Effector CD4-positive, alpha-beta T cell (primary cell): Measurements from ENCODE around the gene GNB1.

Experiments used
- DNase-seq: peaks from one replicate; pipeline ENCODE4 v3.0.0-alpha.2; 2020

The GNB1 gene

DNA sequence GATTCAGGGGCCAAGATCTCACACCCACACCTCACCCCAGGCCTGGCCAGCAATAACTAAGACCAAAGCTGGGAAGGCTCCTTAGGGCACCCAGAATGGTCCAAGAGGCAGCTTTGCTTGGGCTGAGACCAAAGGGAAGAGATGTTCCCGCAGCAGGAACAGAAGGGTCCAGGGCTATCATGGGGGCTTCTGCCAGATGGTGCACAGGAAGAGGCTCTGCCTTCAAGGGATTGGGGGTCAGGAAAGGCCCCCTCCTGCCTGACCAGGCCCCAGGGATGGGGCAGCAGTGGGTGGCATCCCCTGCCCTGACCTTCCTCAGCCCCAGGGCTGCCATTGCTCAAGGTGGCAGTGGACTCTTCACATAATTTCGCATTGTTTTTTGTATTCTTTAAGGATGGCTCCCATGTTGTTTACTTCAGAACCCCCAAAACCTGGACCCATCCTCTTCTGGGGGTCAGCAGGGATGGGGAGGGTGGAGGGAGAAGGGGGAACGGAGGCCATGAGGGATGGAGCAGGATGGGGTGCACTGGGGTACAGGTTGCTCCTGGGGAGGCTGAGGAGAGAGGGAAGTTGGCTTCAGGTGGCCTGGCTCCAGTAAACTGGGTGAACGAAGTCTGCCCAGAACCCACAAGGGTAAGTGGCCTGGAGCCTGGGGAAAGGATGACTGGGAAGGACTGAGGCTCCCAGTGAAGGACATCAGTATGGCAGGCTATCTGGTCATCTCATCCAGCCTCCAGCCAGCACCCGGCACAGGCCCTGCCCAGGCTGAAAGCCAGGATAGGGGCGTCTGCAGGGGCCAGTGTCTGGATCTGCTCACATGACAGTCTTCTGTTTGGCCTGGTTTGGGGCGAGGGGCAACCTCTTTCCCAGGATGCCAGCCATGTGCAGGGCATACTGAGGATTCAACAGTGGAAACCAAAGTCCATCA is 110.0 kb downstream of the GNB1 start:
- DNase-seq: no peak

- DNase-seq: peak; percentile 36
Observed at GRCh38 chr1:1779691-1780597, 110.9 kb downstream of the GNB1 start.

- DNase-seq: no peak
Observed at GRCh38 chr1:1779320-1779675, 111.6 kb downstream of the GNB1 start.

GRCh38 chr1:1778663-1779319 is 112.1 kb downstream of the GNB1 start:
- peak; percentile 75 for DNase-seq

DNA sequence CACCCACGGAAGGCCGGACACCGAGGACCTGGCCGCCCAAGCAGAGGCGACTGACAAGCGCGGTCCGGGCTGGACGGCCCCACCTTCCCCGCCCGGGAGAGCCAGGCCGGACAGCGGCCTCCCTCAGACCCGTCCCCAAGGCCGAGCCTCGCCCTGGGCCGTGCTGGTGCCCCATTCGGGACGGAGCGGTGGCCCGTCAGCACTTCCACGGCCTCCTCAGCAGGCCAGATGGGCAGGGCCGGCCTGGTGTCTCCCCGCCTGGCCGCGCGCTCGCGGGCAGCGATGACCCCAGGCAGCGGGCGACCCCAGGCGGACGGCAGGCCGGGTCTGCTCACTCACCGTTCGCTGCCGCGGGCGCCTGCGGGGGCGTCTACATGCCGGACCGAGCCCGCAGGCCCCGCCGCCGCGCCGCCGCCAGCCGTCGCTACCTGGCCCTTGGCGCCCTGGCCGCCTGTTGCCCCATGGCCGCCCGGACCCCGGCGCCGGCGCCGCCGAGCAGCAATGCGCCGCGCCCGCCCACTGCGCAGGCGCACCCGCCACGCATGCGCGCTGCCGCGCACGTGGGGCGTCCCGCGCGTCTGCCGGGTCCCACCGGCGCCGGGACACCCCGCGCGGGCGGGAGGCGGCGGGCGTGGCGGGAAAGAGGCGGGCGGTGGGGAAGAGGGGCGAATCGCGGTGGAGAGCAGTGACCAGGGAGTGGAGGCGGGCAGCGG is 112.8 kb downstream of the GNB1 start, which contains the start of gene NADK:
Gene NADK (minus strand): TSS at position 521 of the 713 bp plus-strand sequence. CDS start 13,064 bp downstream, outside the sequence.
- peak; percentile 67 for DNase-seq

DNA sequence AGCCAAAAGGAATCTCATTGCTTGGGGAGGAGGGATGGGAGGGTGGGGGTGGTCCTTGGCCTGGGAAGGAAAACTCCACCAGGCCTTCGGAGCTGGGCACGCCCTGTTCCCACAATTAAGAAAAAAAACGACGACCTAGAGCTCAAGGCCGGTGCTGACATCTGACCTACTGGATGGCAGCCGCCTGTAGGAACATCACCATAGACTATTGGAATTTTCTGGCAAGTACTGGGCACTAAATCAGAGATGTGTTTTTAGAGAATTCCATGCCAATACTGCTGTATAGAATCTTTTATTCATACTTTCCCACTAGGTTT is 113.3 kb downstream of the GNB1 start:
- DNase-seq: no peak

GRCh38 chr1:1776672-1777582 is 114.0 kb downstream of the GNB1 start:
- no peak for DNase-seq

DNA sequence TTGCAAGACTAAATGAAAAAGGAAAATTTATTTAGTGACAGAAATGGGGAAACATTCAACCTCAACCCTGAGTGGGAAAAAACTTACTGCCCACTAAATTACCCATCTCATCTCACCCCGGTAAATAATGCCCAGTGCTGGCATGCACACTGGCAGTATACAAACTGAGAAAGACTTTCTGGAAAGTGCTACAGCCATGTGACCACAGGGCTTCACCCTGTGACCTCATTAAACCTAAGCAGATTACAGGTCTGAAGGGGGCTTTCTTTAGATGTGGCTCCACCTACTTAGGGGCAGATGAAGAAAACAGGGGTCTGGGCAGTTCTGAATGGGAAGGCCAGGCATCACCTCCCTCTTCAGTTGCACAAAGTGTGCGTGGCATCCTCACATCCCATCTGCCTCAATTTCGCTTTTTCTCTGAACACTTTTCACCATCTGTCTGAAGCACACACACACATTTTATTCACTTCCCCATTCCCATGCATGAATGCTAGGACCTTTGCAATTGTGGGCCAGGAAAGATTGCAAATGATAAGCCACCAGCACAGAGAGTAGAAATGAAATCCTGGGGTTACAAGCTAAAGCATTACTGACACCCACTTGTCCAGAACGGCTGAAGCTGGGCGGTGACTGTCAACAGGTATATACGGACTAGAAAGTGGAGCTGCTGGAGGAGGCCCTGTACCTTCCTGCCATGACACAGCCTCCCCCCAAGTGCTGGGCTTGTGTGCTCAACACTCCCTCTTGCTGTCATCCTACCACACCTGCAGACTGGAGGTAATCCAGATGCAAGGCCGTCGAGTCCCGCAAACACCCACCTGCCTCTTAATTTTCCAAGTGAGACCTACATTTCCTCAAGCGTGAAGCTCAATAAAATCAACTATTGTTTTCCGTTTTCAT is 115.3 kb downstream of the GNB1 start:
- no peak for DNase-seq

GRCh38 chr1:1773874-1774273 is 117.0 kb downstream of the GNB1 start:
- no peak for DNase-seq

DNA sequence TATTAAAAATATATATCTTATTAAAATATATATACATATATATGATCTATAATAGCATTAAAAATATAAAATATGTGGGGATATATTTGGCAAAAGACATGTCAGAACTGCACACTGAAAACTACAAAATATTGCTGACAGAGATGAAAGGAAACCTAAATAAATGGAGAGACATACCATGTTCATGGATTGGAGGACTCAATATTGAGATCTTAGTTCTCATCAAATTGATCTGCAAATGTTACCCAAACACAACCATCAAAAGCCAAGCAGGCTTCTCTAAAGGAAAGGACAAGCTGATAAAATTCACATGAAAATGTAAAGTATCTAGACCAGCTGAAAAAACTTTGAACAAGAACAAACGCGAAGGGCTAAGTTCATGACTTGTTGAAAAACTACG is 119.8 kb downstream of the GNB1 start:
- DNase-seq: no peak

GRCh38 chr1:1770102-1770501 is 120.8 kb downstream of the GNB1 start:
- DNase-seq: no peak

GRCh38 chr1:1768249-1768992 is 122.5 kb downstream of the GNB1 start:
- no peak for DNase-seq

DNA sequence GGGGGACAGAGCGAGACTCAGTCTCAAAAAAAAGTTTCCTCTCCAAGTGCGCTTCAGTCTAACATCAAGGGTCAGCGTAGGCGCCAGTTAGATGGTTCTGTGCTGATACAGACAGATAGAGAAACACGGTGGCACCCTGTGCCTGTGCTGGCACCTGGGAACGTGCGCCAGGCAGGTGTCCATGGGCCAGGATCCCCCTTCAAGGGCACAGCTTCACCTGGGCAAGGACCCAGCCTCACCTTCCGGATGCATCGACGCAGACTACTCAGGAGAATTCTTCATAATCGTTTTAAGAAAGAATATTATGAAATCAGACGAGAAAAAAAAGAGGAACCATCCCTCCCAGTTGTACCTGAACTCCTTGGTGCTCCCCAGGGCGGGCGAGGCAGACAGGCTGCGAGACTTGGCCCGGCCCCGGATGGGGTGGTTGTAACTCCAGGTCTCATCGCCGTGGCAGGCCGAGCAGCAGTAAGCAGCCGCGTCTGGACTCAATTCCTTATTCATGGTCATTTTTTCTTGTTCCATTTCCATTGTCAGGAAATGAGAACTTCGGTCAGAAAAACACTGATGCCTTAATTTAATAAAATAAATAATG is 125.9 kb downstream of the GNB1 start:
- no peak for DNase-seq

- no peak for DNase-seq
Observed at GRCh38 chr1:1763657-1764621, 126.9 kb downstream of the GNB1 start.

DNA sequence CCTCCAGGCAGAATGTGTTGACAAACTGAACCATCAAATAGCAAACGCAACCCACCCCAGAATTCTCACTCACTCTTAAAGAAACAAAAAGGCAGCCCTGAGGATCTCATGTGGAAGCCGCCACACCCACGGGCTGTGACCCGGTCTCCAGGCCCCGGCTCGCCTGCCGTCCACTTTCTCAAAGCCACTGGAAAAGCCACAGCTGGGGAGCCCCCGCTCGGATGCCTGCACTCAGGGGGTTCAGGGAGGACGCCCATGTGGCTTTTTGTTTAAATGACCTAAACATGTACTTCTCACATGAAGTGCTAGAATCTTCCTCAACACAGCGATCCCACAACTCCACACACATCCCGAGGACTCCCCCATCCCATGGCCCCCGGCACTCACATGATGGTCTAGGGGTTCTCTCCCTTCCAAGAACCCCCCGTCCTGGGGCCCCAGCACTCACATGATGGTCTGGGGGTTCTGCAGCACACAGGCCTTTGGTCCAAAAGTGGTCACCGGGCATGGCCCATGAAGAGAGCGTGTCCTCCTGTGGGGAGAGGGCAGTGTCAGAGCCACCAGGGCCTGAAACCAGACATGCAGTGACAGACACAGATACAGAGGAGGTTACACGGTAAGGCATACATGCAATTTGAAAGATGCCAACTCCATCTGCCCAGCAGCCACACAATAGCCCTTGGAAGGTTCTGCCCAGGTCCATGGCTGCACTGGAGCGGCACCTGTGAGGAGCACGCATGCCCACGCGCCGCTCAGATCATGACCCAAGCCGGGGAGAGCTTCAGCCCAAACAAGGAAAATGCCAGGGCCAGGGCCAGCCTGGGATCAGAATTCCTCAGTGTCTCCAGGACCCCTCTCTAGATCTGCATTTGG is 129.1 kb downstream of the GNB1 start:
- DNase-seq: no peak

DNA sequence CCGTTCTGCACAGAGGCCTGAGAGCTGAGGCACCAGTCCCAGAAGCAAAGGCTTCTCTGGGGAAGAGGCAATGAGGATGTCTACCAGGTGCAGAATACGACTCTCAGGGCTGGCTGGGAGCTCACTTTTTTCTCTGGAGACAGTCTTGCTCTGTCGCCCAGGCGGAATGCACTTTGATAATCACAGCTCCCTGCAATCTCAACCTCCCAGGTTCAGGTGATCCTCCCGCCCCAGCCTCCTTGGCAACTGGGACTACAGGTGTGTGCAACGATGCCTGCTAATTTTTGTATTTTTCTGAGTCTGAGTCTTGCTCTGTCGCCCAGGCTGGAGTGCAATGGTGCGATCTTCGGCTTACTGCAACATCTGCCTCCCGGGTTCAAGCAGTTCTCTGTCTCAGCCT is 130.2 kb downstream of the GNB1 start:
- no peak for DNase-seq

DNA sequence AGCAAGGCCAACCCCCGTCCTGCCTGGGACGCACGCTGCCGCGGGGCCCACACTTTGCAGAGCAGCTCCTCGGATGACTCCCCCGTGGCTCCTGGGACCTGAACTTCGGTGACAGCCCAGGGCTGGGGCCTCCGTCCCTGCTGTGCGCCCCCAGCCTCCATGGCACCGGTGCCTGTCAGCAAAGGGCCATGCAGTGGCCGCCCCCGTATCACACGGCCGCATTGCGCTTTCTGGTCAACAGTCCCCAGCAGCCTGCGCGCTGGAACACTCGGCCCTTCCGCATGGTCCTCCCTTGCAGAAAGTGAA is 130.6 kb downstream of the GNB1 start:
- no peak for DNase-seq
